ENCODE results near the gene GPRC5C.
"Not testable (repeated sequence)": the region's sequence is repeated elsewhere in the genome, so short reads cannot be mapped to it uniquely, and the experiment has no call there.

The GPRC5C gene

DNA sequence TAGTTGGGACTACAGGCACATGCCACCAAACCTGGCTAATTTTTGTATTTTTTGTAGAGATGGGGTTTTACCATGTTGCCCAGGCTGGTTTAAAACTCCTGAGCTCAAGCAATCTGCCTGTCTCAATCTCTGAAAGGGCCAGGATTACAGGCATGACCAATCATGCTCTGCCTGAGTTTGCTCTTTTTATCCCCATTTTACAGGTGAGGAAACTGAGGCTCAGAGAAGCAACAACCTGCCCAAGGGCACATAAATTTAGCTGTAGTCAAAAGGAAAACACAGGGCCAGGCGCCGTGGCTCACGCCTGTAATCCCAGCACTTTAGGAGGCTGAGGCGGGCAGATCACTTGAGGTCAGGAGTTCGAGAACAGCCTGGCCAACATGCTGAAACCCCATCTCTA, 26.6 kb upstream of the GPRC5C start:
- DNase-seq (ENCODE audit: low read depth): not testable (repeated sequence)

- DNase-seq (ENCODE audit: low read depth): no peak
Observed at GRCh38 chr17:74407384-74407783, 24.5 kb upstream of the GPRC5C start.

DNA sequence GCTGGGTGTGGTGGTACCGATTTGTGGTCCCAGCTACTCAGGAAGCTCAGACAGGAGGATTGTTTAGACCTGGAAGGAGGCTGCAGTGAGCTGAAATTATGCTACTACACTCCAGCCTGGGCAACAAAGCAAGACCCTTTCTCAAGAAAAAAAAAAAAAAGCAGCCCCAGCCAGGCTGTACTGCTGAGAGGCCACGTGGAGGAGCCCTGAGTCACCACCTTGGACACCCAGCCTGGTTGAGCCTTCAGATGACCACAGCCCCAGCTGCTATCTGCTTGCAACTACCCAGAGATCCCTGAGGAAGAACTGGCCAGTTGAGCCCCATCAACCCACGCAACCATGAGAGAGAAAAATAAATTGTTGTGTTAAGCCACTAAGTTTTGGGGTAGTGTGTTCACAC, 23.6 kb upstream of the GPRC5C start:
- no peak for DNase-seq (ENCODE audit: low read depth)

DNA sequence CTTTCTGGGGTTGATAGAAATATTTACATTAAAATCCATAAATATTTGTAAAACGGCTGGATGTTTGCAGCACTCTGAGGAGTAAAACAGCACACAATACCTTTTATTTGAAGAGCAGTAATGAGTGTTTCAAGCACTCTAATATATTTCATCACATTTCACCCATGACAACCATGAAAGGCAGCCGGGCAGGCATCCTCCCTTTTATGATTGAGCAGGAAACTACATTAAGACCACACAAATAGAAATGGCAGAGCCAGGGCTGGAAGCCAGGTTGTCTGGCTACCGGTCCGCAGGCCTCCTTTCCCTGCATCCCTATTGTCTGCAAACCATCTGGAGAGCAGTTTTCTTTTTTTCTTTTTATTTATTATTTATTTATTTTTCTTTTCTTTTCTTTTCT, 23.1 kb upstream of the GPRC5C start:
- DNase-seq (ENCODE audit: low read depth): no peak

GRCh38 chr17:74410001-74410443, 21.9 kb upstream of the GPRC5C start:
- DNase-seq (ENCODE audit: low read depth): no peak

GRCh38 chr17:74412581-74412980, 19.3 kb upstream of the GPRC5C start:
- DNase-seq (ENCODE audit: low read depth): no peak

DNA sequence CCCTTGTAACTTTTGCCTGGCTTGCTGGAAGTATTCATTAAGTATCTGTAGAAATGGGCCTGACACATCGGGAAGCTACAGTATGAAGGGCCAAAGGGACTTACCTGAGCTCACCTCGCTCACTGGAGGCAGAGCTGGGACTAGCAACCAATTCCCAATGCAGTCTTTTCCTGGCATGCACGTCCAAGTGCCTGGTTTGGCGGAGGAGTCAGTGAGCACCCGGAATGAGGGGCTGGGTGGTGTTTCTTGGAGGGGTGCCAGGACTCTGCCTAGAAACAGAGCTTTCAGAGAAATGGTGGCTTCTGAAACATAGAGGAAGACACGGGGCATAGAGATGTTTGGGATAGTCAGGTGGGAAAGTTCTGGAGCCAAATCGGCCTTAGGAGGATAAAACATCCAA, 18.4 kb upstream of the GPRC5C start:
- no peak for DNase-seq (ENCODE audit: low read depth)

DNA sequence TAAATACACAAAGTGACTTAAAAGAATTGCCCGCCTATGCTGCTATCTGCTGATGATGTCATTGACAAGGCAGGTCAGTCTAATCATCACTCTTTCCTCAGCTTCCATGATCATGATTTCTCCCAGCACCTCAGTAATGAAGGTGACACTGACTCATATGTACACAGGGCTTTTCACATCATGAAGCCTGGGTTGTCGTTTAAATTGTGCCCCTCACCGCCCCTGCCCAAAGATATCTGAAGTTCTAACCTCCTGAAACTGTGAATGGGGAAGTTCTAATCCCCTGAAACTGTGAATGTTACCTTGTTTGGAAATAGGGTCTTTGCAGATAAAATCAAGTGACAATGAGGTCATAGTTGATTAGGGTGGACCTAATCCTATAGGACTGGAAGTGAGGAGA, 17.4 kb upstream of the GPRC5C start:
- no peak for DNase-seq (ENCODE audit: low read depth)

DNA sequence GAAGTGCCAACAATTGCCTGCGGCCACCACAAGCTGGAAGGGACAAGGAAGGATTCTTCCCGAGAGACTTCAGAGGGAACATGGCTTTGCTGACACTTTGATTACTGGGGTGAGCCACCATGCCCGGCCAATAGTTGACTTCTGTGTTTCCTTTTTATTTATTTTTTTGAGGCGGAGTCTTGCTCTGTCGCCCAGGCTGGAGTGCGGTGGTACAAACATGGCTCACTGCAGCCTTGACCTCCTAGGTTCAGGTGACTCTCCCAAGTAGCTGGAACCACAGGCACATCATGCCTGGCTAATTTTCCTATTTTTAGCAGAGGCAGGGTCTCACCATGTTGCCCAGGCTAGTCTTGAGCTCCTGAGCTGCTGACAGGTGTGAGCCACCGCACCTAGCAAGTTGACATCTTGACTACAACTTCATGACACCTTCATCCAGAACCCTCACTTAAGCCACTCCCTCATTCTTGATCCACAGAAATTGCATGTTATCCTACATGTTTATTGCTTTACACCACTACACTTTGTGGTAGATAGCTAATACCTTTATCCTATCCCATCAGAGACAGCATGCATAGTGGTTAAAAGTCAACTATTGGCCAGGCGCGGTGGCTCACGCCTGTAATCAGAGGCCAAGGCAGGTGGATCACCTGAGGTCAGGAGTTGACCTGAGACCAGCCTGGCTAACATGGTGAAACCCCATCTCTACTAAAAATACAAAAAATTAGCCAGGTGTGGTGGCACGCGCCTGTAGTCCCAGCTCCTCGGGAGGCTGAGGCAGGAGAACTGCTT, 16.1 kb upstream of the GPRC5C start:
- no peak for DNase-seq (ENCODE audit: low read depth)

DNA sequence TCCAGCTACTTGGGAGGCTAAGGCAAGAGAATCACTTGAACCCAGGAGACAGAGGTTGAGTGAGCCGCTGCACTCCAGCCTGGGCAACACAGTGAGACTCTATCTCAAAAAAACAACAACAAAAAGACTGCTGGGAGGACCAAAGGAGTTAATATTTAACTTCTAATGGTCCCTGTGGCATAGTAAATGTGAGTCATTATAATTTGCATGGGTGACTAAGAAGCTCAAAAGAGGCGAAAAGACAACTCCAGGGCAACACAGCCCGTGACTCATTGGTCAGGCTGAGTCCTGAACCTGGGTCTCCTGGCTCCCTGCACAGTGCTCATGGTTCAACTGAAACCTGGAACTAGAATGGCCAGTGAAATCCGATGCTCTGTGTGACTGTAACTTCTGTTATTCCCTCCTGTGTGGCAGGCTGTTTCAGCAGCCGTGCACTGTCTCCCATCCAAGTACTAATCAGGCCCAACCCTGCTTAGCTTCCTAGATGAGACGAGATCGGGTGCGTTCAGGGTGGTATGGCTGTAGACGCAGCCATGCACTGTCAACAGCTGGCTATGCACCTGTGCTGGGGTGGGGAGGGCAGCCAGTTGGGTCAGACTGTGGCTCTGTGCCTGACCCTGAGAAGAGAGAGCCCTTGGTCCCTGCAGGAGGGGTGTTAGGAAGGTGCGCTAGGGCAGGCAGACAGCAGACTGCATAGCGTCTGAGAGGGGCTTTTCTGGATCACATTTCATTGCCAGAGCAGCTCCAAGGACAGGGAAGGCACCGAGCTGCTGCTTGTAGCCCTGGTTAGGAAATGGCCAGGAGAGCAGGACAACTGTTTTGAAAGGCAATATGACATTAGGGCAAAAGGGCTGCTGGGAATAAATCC, 14.5 kb upstream of the GPRC5C start:
- peak; percentile 4 for DNase-seq (ENCODE audit: low read depth)

DNA sequence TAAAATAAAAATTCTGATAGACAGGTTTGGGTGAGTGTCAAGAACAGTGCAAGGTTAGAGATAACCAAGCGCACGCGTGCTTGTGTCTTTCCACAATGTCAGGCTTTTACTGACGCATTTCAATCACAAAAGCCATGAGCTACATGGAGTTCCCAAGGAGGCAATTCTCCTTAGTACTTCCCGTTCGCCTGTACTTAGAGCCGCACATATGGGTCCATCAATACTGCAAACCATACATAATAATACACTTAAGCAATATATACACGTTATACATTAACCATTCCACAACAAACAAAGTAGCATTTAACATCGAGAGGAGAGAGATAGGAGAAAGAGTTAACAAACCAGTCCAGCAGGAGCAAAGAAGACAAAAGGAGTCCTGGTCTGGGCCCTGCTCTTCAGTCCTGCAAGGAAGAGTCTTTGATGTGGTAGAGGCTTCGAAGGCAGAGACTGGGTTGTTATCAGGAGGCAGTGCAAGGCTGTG, 11.9 kb upstream of the GPRC5C start:
- DNase-seq (ENCODE audit: low read depth): no peak

DNA sequence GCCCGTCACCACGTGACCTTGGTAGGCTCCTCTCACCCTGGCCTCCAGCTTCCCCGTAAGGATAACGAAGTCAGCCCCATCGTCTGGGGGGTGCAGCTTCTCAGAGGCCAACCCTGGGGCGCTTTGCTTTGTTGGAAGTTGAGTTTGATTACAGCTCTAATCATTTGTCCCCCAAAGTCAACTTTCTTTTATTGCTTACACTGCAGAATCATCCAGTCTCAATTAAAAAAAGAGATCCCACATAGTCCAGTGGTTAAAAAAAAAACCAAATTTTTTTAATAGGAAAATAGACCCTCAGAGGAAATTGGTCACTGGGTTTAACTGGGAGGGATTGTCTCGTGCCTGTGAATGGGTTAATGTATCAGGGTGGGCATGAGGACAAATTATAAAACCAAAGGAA, 7.8 kb upstream of the GPRC5C start:
- DNase-seq (ENCODE audit: low read depth): no peak

- DNase-seq (ENCODE audit: low read depth): no peak
Observed at GRCh38 chr17:74424657-74425056, 7.2 kb upstream of the GPRC5C start.

DNA sequence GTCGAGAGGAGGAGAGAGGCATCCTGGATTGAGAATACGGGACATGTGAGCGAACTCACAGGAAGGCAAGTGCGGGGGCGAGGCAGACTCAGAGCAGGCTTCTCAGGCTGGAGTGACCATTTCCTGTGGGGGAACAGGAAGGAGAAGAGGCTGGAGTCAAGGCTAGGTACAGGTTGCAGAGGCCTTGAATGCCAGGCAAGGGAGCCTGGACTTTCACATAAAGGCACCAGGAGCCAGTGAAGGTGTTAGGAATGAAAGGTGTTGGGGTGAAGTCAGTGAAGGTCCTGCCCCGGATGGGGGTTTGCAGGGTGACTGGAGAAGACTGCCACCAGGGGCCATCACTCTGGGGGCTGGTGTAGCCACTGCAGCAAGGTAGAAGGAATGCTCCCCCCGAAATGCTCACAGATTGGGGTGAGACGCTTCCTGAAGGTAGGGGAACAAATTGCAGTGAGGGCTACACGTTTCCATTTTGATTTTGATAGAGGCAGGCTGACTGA, 5.3 kb upstream of the GPRC5C start:
- DNase-seq (ENCODE audit: low read depth): no peak

GRCh38 chr17:74427048-74427762, 4.7 kb upstream of the GPRC5C start:
- DNase-seq (ENCODE audit: low read depth): no peak

DNA sequence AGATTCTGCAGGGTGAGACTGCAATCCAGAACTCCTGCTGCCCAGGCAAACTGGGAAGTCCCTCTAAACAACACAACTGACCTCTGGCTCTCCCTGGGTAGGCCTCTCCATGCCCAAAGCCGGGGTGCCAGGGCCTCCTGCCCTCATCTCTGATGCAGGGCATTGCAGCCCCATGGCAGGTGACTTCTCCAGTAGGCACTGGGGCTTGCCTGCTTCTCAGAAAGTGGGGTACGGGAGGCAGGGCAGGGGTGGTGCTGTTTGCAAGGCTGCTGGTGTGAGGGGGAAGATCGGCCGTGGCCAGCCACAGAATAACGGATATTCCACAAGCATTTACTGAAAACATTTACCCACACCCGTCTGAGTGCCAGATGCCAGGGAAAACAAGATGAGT, 4.1 kb upstream of the GPRC5C start:
- DNase-seq (ENCODE audit: low read depth): no peak

DNA sequence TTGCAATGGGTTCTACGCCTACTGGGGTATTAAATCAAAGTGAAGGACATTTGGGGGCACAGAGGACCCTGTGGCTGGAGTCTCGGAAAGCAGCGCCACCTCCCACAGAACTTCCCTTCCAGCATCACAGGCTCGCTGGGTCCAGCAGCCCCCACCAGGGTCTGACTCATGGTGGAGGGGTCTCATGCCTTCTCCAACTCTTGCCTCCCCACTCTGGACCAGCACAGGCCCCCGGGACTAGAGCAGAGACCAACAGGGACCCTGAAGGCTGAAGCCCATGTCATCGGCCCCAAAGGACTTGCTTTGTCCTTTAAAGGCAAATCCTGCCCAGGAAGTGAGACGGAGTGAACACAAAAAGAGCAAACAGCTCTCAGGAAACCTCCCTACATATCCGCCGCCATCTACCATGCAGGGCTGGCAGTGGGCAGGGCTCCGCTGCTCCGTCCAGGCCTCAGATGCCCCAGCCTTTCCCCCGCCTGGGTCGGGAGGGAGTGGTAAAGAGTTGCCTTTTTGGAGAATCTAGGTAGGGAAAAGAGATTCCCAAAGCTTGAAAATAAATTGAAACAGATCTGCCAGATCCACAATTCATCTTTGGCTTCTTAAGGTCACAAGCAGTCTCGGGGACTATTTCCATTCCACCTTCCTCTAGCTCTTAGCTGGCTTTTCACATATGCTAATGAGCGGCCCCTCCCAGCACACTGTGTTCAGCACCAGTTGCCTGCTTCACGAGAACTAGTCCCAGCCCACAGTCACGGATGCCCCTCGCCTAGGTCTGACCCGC, 2.1 kb upstream of the GPRC5C start:
- DNase-seq (ENCODE audit: low read depth): no peak

DNA sequence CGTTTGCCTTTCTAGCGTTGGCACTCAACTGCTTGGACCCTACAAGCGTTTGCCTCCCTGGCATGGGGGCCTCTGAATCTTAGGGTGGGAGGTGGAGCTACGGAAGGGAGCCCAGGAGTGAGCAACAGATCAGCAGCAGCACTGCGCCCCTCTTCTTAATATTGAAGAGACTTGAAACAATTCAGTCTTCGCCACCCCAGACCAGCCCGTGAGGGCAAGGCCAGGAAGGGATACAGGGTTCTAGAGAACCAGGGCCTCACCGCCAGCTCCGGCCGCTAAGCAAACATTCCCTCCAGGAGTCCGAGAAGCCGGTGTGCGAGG, 1.5 kb upstream of the GPRC5C start:
- no peak for DNase-seq (ENCODE audit: low read depth)

DNA sequence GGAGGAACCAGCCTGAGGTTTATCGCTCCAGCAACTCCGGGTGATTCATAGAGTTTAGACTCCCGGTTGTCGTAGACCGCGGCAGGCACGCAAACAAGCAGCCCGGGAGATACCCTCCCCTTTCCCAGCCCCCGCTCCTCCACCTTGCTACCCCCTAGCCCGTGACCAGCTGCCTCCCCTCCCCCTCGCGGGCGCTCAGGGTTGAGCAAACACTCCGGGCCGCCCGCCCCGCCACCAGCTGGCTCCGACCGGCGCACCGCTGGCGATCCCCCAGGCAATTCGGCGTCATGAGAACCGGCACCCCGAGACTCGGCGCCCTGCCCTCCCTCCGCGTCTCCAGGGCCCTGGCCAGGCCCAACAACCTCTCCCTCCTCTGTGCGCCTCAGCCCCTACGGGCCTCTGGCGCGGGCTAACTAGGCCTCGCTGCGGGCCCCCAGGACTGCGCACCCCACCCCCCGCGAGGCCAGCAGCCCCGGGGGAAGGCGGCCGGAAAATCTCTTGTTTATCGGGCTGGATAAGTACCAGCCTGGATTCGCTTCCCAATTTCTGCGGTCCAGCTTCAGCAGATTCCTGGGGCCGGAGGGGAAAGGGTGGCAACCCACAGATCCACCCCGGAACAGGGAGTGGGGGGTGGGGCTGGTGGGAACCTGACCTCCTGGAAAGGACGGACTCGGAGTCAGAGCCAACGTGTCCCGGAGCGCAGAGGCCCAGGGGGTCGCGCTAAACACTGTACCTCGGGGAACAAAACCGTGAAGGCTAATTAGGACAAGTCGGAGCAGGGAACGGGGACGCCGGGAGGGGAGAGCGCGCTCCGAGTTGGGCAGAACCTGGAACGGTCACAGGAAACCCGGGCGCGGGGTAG, 951 bp upstream of the GPRC5C start:
- DNase-seq (ENCODE audit: low read depth): no peak

GRCh38 chr17:74432424-74432690, 469 bp downstream of the GPRC5C start:
- no peak for DNase-seq (ENCODE audit: low read depth)

GRCh38 chr17:74432766-74433391, 991 bp downstream of the GPRC5C start:
- no peak for DNase-seq (ENCODE audit: low read depth)

Data from GM04503 (cell line).